SK-N-SH treated with all-trans-retinoic acid at 6 μM for 48 hours (cell line): Measurements from ENCODE around the gene CLEC16A.

Source experiments
- CSDC2 ChIP-seq: fragments of 250-450 bp; sonication (Bioruptor Pico); IDR thresholded peaks from 2 replicates; pipeline ENCODE4 v1.5.0; 2020; ENCODE audit warnings: mild to moderate bottlenecking, moderate library complexity
- GLIS3 ChIP-seq: fragments of 250-450 bp; sonication (Bioruptor Pico); IDR thresholded peaks from 2 replicates; pipeline ENCODE4 v1.5.0; 2020; ENCODE audit warnings: mild to moderate bottlenecking, moderate library complexity
- ZFP3 ChIP-seq: fragments of 250-450 bp; sonication (Bioruptor Pico); IDR thresholded peaks from 2 replicates; pipeline ENCODE4 v1.5.0; 2020; ENCODE audit warnings: mild to moderate bottlenecking, moderate library complexity
- ZNF565 ChIP-seq: fragments of 450-650 bp; formaldehyde crosslinking; conservative IDR thresholded peaks from 2 replicates; pipeline ENCODE4 v1.5.0; 2020; ENCODE audit warnings: low read depth, mild to moderate bottlenecking, moderate library complexity
- TF ChIP-seq, protein P1 (sequence below): fragments of 250-450 bp; sonication (Bioruptor Pico); IDR thresholded peaks from 2 replicates; pipeline ENCODE4 v1.5.1; 2021; ENCODE audit warnings: mild to moderate bottlenecking, moderate library complexity

GRCh38 chr16:11203111-11203623 lies 258.8 kb downstream of the CLEC16A start:
- TF ChIP-seq GLIS3 (CRISPR knock-in tag) (no peak), CSDC2 (CRISPR knock-in tag) (no peak), ZFP3 (CRISPR knock-in tag) (no peak), ZNF565 (no peak)
- TF ChIP-seq, protein P1, sequence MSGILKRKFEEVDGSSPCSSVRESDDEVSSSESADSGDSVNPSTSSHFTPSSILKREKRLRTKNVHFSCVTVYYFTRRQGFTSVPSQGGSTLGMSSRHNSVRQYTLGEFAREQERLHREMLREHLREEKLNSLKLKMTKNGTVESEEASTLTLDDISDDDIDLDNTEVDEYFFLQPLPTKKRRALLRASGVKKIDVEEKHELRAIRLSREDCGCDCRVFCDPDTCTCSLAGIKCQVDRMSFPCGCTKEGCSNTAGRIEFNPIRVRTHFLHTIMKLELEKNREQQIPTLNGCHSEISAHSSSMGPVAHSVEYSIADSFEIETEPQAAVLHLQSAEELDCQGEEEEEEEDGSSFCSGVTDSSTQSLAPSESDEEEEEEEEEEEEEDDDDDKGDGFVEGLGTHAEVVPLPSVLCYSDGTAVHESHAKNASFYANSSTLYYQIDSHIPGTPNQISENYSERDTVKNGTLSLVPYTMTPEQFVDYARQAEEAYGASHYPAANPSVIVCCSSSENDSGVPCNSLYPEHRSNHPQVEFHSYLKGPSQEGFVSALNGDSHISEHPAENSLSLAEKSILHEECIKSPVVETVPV (CRISPR knock-in tag), result no peak
